Esophagus mucosa (tissue), 1 donor: ENCODE data around the gene CDH12. TPM values are rescaled to one million over a fixed set of nuclear protein-coding genes. Genes with fewer than 3 reads are reported as not detected.
"Not testable (repeated sequence)": the region's sequence is repeated elsewhere in the genome, so short reads cannot be mapped to it uniquely, and the experiment has no call there.

Experiments
- ATAC-seq: fragments of 200-7000 bp; cut with Tn5 transposase; one replicate; pipeline ENCODE4 v1.9.1; 2020
- total RNA-seq: library from RNA; stranded (reverse); gene quantifications from one replicate; pipeline ENCODE4 v1.2.4, GENCODE V29; 2023
- donor health status: DM: yes; HTN: yes; CAD: no.

The CDH12 gene
- total RNA-seq, 1 donor from 2014 or later: not detected

DNA sequence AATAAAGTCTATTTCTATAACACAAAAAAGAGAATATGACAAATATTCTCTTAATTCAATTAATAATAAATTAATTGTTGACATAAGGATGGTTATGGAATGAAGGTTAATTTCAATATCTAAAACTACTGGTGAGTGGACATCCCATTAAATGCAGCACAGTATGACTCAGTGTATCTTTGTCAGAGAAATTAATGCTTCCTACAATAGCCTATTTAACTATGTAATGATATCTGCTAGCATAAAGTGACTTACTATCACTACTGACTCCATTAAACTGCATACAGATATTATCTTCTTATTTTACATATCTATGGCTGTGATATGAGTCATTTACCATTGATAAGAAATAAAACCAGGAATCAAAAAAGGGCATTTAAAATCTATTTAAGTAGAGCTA lies 298.7 kb downstream of the CDH12 start:
- no peak for ATAC-seq

GRCh38 chr5:22549876-22550671 lies 303.1 kb downstream of the CDH12 start:
- no peak for ATAC-seq

GRCh38 chr5:22542340-22542739 lies 310.8 kb downstream of the CDH12 start:
- ATAC-seq: no peak

DNA sequence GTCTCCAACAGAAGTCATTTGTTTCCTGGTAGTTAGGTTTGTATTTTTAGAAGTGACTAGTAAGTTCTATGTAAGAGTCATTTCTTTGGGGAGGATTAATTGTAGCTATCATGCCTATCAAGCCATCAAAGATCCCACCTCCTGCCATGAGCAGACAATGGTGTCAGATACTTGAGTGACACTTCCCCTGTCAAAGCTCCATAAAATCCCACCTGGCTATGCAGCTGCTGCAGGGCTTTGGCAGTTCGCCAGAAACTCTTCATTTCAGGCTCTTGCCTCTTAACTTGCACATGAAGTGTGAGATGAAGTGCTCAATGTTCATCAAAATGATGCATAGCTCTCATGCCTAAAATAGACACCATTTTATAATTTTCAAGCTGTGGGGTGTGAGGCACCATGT lies 312.1 kb downstream of the CDH12 start:
- no peak for ATAC-seq

- no peak for ATAC-seq
These were observed 313.4 kb downstream of the CDH12 start for GRCh38 chr5:22539762-22540161.

DNA sequence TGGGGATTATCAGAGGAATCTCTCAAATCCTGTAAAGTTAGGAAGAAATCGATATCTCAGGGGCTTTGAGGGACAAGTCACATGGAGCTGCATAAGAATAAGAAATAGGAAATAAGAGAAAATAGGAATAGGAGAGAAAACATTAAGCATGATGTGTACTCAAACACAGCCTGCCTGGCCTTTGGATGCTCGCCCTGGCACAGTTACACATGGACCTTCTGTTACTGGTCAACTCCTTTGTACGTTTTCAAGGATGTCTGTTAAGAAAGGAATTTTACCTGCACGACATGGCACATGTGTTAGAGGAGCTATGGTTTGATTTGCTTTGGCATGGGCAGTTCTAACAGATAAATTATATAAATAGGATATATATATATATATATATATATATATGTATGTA lies 321.2 kb downstream of the CDH12 start:
- ATAC-seq: no peak

GRCh38 chr5:22521521-22521920 lies 331.6 kb downstream of the CDH12 start:
- no peak for ATAC-seq

- not testable (repeated sequence) for ATAC-seq
These were observed 336.6 kb downstream of the CDH12 start for GRCh38 chr5:22516497-22516896.

DNA sequence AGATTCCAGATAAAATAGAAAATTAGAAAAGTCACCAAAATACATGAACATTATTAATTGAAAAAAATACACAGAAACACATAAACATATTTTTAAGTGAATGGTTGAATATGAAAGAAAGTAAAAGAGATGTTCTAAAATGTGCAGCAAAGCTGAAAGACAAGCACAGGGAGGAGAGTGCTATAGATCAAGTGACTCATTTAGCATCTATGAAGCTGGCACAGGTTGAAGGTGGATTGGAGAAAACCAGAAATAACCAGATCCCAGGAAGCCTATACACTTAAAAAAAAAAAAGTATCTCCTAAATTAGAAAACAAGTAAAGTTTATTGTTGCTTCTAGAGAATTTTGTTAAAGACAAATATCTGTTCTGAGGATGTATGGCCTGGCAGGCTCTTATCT lies 338.9 kb downstream of the CDH12 start:
- ATAC-seq: no peak

DNA sequence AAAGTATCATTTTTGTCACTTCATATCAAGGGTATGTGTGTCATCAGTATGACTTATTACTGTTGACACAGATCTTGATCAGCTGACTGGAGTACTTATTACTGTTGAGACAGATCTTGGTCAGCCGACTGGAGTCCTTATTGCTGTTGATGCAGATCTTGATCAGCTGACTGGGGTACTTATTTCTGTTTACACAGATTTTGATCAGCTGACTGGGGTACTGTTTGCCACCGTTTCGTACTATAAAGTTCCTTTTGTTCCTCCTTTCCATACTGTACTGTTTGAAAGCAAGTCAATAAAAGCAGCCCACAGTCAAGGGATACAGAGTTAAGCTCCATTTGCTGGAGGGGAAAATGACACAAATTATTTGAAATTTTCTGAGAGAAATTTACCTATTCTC lies 347.3 kb downstream of the CDH12 start:
- no peak for ATAC-seq

DNA sequence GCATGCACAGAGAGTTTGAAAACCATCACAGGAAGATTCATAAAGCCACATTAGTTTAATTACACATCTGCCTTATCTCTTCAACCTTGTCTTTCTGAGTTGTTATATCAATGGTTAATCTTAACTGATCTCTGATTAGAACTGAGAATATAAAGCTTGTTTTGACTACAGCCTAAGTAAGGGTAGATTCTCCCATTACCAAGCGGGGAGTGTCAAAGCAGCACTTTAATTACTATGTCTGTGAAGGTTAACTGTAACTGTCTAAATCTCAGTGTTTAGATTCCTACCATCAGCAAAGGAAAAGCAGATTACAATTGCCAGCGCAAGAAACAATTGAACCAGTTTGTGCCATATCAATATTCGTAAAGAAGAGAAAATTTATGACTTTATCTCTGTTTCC lies 348.7 kb downstream of the CDH12 start:
- no peak for ATAC-seq

DNA sequence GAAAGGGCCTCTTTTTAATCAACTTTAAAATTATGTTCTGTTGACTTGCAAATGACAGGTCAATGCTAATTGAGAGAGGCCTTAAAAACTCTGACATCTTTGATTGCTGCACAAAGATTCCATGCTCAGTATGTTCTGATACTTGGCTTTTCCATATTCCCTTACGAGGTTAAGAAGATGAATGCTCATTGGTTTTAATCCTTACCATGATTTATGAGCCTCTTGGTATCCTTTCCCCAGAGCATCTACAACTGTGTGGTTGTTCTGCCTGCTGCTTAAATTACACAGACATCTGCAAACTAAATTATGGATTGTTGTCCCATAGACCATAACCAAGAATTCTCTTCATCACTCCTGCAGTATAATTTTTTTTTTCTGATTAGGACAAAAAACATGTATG lies 352.6 kb downstream of the CDH12 start:
- no peak for ATAC-seq

GRCh38 chr5:22496666-22497065 lies 356.5 kb downstream of the CDH12 start:
- no peak for ATAC-seq

- no peak for ATAC-seq
These were observed 358.0 kb downstream of the CDH12 start for GRCh38 chr5:22495016-22495720.

DNA sequence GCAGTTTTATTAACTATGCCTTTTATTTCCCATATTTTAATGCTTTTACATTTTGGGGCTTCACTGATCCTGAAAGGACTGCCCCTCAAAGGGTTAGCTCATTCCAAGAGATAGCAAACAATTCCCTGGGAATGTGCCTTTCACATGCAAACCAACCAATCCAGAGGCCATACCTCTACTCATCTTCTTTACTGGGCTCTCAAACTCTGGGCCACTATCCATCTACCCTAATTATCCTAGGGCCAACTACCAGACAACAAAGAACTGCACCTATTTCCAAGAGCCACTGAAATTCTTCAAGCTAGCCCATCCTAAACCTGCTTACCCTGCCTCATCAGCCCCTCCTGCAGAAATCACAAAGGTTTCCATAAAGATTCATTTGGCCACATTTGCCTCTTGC lies 364.7 kb downstream of the CDH12 start:
- no peak for ATAC-seq

GRCh38 chr5:22480305-22480704 lies 372.8 kb downstream of the CDH12 start:
- ATAC-seq: no peak

GRCh38 chr5:22473886-22474285 lies 379.3 kb downstream of the CDH12 start:
- ATAC-seq: no peak

- no peak for ATAC-seq
These were observed 382.0 kb downstream of the CDH12 start for GRCh38 chr5:22471154-22471553.

DNA sequence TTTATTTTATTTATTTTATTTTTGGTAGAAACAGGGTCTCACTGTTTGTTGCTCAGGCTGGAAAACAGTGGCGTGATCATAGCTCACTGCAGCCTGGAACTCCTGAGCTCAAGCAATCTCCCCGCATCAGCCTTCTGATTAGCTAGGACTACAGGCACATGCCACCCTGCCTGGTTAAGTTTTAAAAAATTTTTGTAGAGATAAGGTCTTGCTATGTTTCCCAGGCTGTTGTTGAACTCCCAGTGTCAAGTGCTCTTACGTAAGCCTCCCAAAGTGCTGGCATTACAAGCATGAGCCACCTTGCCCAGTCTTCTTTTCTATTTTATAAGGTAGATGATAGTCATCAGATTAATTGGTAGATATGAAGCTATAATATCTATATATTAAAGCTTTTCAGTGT lies 382.7 kb downstream of the CDH12 start:
- no peak for ATAC-seq

DNA sequence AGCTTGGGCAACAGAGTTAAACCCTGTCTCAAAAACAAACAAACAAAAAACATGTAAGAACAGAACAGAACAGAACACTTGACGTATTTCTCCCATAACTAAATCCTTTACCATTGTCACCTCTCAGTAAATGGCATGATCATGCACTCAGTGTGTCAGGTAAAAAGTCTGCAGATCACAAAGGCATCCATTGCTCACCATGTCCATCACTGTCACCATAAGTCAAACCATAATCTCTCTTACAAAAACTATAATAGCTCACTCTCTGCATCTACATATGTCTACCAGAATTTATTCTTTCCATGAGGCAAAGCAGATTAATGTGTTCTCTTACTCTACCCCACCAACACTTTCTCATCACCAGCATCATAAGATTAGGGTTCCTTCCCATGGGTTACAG lies 387.5 kb downstream of the CDH12 start:
- ATAC-seq: no peak

DNA sequence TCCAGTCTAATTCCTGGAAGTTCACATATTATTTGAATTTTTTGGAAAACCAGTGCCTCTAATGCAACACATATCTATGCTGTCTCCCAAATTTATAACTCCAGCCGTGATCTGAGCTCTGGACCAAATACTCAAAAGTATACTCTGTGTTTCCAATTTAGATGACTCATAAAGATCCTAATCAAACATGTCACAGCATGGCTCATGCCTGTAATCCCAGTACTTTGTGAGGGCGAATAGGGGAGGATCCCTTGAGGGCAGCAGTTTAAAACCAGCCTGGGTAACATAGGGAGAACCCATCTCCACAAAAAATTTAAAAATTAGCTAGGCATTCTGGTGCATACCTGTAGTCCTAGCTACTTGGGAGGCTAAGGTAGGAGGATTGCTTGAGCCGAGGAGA lies 388.0 kb downstream of the CDH12 start:
- no peak for ATAC-seq

DNA sequence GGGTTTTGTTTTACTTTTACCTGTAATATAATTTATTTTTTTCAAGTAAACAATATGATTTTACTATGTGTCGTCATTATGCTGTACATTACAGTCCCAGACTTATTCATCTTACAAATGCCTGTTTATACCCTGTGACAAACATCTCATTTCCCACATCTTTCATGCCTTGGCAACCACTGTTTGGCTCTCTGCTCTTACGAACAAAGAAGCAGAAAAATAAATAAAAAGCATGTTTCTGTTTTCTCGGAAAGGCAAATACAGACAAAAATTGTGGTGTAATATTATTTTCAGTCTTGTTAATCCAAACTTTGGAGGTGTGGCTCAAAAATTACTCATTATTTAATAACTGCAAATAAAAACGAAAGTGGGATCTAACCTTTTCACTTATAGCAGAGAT lies 393.0 kb downstream of the CDH12 start:
- ATAC-seq: no peak

- no peak for ATAC-seq
These were observed 420.2 kb downstream of the CDH12 start for GRCh38 chr5:22432905-22433304.

DNA sequence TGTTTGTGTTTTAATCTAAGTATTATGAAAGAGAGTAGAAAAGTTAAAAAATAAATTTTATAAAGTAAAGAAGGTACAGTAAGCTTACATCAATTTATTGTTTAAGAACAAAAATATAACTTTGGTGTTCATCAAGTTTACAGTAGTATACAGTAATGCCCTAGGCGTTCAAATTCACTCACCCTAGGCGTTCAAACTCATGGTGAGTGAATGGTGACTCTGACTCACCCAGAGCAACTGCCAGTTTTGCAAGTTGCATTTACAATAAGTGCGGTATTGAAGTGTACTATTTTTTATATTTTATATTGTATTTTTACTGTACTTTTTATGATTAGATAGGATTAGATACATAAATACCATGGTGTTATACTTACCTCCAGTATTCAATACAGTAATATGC lies 421.3 kb downstream of the CDH12 start:
- no peak for ATAC-seq
